Cardiac muscle cell (in vitro differentiated cells and primary cell): Measurements from ENCODE around the gene RPUSD1. TPM values are rescaled to one million over a fixed set of nuclear protein-coding genes. Genes with fewer than 3 reads are reported as not detected.
"Not testable (repeated sequence)": the region's sequence is repeated elsewhere in the genome, so short reads cannot be mapped to it uniquely, and the experiment has no call there.

Experiments used
- DNase-seq, 2 donors: peaks; one replicate each; pipeline versions ENCODE4 v3.0.0 to v3.0.0-alpha.2; 2010 to 2017; ENCODE audit warnings: low read depth in 1 of 2, low spot score in 1 of 2
- H3K27ac ChIP-seq: fragments of 200-600 bp; sonication (generic); 2 replicates; pipeline ENCODE4 v1.5.1; 2016
- H3K27me3 ChIP-seq: fragments of 200-600 bp; sonication (generic); 2 replicates; pipeline ENCODE4 v1.6.0; 2016; ENCODE audit warnings: control low read depth
- H3K36me3 ChIP-seq: fragments of 200-600 bp; sonication (generic); 2 replicates; pipeline ENCODE4 v1.5.1; 2016; ENCODE audit warnings: control low read depth
- H3K4me1 ChIP-seq: fragments of 200-600 bp; sonication (generic); 2 replicates; pipeline ENCODE4 v1.8.1; 2017; ENCODE audit warnings: low read depth, mild to moderate bottlenecking, mixed run types
- H3K4me3 ChIP-seq: fragments of 200-600 bp; sonication (generic); 2 replicates; pipeline ENCODE4 v1.5.1; 2016; ENCODE audit warnings: mild to moderate bottlenecking
- H3K9me3 ChIP-seq: fragments of 200-600 bp; sonication (generic); 2 replicates; pipeline ENCODE4 v1.5.1; 2017; ENCODE audit warnings: low read depth, mild to moderate bottlenecking, control low read depth
- polyA plus RNA-seq: library from polyadenylated mRNA; unstranded; fragments of >200 nt; fragmentation: Nextera tagmentation; extraction: Ambion mirVana; gene quantifications from 2 replicates; pipeline ENCODE4 v1.2.1, GENCODE V29; 2016
- total RNA-seq: library from RNA; depleted of rRNA; stranded (reverse); fragments of >200 nt; gene quantifications from 2 replicates; pipeline ENCODE4 v1.2.3, GENCODE V29; 2016
- TF ChIP-seq, protein P1 (sequence below): IDR thresholded peaks from 2 replicates; pipeline ENCODE4 v1.5.1; 2012; ENCODE audit warnings: low read depth, mild to moderate bottlenecking, low read length

The RPUSD1 gene
- total and polyA plus RNA-seq, 2 experiments from 2014 or later = 32.2 to 34.3 TPM

DNA sequence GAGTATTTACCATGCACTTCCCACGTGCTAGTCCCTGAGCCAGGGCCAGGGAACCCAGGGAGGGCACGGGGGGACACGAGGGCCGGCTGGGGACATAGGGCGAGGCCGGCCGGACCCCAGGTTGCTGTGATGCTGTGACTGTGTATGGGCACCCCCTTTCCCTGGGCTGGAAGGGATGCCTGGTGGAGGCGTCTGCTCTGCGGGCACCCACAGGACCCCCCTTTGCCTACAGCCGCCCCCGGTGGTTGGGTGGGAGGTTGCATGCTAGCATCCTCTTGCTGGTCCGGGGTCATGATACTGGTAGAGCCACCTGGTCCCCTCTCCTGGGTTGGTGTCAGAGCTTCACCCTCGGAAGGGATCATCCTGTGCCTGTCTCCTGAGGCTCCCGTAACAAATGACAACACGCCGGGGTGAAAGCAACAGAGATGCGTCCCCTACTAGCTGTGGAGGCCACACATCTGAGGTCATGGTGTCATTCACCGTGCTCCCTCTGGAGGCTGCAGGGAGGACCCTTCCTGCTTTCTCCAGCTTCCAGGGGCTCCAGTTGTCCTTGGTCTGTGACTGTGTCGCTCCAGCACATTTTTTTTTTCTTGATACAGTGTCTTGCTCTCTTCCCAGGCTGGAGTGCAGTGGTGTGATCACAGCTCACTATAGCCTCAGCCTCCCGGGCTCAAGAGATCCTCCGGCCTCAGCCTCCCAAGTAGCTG is 44.2 kb downstream of the RPUSD1 start:
- TF ChIP-seq, protein P1, sequence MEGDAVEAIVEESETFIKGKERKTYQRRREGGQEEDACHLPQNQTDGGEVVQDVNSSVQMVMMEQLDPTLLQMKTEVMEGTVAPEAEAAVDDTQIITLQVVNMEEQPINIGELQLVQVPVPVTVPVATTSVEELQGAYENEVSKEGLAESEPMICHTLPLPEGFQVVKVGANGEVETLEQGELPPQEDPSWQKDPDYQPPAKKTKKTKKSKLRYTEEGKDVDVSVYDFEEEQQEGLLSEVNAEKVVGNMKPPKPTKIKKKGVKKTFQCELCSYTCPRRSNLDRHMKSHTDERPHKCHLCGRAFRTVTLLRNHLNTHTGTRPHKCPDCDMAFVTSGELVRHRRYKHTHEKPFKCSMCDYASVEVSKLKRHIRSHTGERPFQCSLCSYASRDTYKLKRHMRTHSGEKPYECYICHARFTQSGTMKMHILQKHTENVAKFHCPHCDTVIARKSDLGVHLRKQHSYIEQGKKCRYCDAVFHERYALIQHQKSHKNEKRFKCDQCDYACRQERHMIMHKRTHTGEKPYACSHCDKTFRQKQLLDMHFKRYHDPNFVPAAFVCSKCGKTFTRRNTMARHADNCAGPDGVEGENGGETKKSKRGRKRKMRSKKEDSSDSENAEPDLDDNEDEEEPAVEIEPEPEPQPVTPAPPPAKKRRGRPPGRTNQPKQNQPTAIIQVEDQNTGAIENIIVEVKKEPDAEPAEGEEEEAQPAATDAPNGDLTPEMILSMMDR = peak; percentile 12
- Histone ChIP-seq H3K27me3 (no peaks in the 10 kb centered on the region), H3K36me3 (no peaks in the 10 kb centered on the region), H3K27ac (no peak overlapping the region), H3K4me3 (no peak overlapping the region), H3K4me1 (no peaks in the 10 kb centered on the region), H3K9me3 (no peaks in the 10 kb centered on the region)
- DNase-seq = no peak

DNA sequence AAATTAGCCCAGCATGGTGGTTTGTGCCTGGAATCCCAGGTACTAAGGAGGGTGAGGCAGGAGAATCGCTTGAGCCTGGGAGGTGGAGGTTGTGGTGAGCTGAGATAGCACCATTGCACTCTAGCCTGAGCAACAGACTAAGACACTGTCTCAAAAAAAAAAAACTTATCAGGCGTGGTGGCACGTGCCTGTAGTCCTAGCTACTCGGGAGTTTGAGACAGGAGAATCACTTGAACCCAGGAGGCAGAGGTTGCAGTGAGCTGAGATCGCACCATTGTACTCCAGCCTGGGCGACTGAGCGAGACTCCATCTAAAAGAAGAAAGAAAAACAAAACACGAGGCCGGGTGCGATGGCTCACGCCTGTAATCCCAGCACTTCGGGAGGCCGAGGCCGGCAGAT is 45.3 kb downstream of the RPUSD1 start:
- H3K27me3 ChIP-seq, H3K4me1 ChIP-seq, H3K9me3 ChIP-seq, DNase-seq, H3K4me3 ChIP-seq, H3K36me3 ChIP-seq, H3K27ac ChIP-seq: not testable (repeated sequence)

DNA sequence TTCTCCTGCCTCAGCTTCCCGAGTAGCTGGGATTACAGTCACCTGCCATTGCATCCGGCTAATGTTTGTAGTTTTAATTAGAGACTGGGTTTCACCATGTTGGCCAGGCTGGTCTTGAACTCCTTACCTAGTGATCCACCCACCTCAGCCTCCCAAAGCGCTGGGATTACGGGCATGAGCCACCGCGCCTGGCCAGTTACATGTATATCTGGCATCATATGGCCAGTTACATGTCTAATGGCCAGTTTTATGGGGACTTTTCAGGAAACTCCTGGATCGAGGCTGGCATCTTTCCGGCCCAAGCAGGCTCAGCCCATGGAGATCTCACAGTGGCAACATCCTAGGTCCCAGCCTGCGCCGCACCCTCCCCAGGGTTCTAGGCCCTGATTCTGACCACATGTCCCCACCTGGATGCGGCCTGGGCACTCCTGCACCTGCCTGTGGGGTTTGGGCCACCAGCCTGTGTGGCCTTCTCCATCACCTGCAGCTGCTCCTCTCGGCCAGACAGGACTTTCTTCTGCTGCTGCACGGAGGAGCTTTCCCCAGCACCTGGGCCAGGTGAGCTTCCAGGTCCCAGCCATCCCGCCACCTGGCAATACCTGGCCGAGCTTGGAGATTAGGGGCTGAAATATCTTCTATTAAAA is 46.1 kb downstream of the RPUSD1 start:
- no peaks in the 10 kb centered on the region for H3K27me3 ChIP-seq
- H3K36me3 ChIP-seq = no peaks in the 10 kb centered on the region
- no peaks in the 10 kb centered on the region for H3K9me3 ChIP-seq
- no peak overlapping the region for H3K4me3 ChIP-seq
- H3K4me1 ChIP-seq = no peaks in the 10 kb centered on the region
- no peak overlapping the region for H3K27ac ChIP-seq
- no peak for DNase-seq
- TF ChIP-seq, protein P1 = no peak

DNA sequence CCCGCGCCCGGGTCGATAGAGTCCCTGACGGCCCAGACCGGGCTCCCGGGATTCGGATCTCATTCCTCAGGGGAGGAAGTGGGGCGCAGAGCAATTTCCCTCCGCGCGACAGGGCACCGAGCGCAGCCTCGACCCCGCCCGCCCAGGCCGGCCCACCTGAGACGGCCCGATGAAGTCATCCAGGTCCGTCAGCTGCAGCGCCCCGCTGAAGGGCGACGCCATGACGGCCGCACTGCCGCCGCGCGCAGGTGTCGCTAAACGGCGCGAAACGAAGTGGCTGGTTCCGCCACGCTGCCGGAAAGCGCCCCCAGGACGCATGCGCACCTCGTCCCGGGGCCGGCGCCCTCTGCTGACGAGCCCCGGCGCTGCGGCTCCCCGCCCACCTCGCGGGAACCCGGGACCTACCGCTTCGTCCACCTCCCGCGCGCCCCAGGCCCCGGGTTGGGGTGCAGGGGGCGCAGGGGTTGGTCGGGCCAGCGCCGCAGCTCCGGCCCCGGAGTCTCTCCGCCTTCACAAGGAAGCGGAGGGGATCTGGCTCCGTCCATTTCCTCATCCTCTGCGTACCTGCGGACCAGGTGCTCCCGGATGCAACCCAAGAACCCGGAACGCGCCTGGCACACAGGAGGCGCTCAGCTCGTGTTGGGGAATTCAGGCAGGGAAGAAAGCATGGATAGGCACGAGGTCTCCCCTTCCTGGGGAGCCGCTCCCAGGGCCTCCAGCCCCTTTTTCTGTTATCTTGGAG is 47.2 kb downstream of the RPUSD1 start, which contains the start of gene CIAO3:
Gene CIAO3, minus strand, starts transcription at position 234 of the 742 bp plus-strand sequence. Its CDS starts 12 bp downstream, at position 222.
- Histone ChIP-seq H3K9me3 (no peaks in the 10 kb centered on the region), H3K27me3 (no peaks in the 10 kb centered on the region), H3K27ac (no peak within 1 kb of the TSS), H3K4me3 (peak within 1 kb of the TSS; percentile 95), H3K36me3 (peaks cover under 1% of the 10 kb centered on the region), H3K4me1 (no peaks in the 10 kb centered on the region)
- peak; percentile 92 to 95 for DNase-seq
- TF ChIP-seq, protein P1 = peak; percentile 75

DNA sequence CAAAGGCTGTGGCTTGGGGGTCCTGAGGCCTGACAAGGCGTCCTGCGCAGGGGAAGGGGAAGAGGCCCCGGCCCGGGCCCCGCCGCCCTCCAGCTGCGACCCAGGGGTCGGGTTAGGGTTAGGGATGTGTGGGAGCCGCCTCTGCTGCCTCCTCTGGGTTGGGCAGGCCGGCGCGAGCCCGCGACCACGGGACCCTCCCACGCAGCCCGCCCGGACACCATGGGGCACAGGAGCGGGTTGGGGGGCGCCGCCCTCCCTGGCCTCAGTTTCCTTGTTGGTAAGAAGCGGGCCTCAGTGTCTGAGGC is 47.8 kb downstream of the RPUSD1 start:
- no peaks in the 10 kb centered on the region for H3K9me3 ChIP-seq
- no peak for DNase-seq
- no peaks in the 10 kb centered on the region for H3K4me1 ChIP-seq
- no peak overlapping the region for H3K27ac ChIP-seq
- peaks cover 6% of the 10 kb centered on the region for H3K36me3 ChIP-seq
- peak overlapping the region; percentile 95 for H3K4me3 ChIP-seq
- H3K27me3 ChIP-seq = no peaks in the 10 kb centered on the region
- TF ChIP-seq, protein P1 = no peak
